Measurements from ENCODE around the gene NAA50.

The NAA50 gene

DNA sequence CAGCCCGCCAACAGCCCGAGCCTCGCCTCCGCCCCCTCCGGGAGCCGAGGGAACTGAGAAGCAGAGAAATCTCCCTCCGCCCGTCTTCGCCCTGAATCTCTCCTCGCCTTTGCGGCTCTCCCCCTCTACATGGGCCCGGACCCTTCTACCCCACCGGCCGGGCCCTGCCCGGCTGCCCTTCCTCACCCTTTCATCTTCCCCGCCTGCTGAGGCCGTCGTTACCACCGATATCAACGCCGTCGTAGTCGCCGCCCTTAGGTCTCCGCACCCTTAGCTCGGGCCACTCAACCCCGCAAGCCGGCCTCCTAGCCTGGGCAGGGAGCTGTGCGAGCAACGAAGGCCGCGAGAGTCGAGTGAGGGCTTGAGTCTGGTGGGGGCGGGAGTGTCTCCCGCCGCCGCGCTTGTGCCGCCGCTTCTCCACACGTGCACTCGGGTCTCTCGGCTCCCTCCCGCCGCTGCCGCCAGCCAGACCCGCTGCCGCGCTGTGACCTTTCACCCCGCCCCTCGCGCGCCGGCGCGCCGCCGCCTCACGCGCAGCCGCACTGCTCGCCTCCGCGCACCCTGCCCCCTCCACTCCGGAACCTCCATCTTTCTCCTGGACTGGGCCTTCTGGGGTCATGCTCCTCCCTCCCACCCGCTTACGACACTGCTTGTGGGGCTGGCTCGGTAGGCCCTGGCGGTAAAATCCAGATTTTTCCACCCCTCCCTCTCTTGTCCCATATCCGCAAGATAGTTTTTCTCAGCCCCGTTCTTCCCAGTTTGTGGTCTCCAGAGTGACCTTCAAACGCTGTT, at the start of gene NAA50:
Gene NAA50, minus strand, starts transcription at position 494 of the 792 bp plus-strand sequence. Its CDS starts 300 bp downstream, at position 194.
- TF ChIP-seq, protein P1, sequence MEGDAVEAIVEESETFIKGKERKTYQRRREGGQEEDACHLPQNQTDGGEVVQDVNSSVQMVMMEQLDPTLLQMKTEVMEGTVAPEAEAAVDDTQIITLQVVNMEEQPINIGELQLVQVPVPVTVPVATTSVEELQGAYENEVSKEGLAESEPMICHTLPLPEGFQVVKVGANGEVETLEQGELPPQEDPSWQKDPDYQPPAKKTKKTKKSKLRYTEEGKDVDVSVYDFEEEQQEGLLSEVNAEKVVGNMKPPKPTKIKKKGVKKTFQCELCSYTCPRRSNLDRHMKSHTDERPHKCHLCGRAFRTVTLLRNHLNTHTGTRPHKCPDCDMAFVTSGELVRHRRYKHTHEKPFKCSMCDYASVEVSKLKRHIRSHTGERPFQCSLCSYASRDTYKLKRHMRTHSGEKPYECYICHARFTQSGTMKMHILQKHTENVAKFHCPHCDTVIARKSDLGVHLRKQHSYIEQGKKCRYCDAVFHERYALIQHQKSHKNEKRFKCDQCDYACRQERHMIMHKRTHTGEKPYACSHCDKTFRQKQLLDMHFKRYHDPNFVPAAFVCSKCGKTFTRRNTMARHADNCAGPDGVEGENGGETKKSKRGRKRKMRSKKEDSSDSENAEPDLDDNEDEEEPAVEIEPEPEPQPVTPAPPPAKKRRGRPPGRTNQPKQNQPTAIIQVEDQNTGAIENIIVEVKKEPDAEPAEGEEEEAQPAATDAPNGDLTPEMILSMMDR (IDR thresholded peaks at IDR 0.05; ENCODE audit: insufficient read depth, low read length, poor library complexity, severe bottlenecking): peak; percentile 36
- Histone ChIP-seq H3K4me3 (replicated peaks; ENCODE audit: low read depth, low read length) (peak within 1 kb of the TSS; percentile 82), H3K36me3 (ENCODE audit: control insufficient read depth, insufficient read depth, low read length) (no peaks in the 10 kb centered on the region), H3K27me3 (replicated peaks; ENCODE audit: control insufficient read depth, insufficient read depth, low read length) (no peaks in the 10 kb centered on the region)
- DNase-seq (ENCODE audit: extremely low read depth, insufficient read length): peak; percentile 97

DNA sequence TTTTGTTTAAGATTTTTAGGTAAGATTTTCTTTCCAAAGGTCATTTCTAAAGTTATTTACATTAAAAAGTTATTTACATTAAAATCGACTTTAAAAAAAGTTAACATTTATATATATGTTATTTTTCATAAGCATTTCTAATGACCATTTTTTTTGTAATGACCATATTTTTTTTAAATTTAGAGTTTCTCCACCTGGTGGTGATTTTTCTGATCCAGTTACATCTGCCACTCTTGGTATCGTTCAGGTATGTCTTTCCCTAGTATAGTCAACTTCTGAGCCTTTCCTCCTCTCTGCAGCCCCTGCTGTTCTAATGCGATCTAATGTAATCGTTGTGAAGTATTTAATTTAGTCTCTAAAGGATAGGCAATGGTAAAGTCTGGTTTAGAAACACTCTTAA, 49.6 kb upstream of the NAA50 start:
- TF ChIP-seq, protein P1 (IDR thresholded peaks at IDR 0.05; ENCODE audit: insufficient read depth, low read length, poor library complexity, severe bottlenecking): no peak
- Histone ChIP-seq H3K4me3 (replicated peaks; ENCODE audit: low read depth, low read length) (no peak overlapping the region), H3K36me3 (ENCODE audit: control insufficient read depth, insufficient read depth, low read length) (no peaks in the 10 kb centered on the region; the same call in 1 of the 2 replicates), H3K27me3 (replicated peaks; ENCODE audit: control insufficient read depth, insufficient read depth, low read length) (no peaks in the 10 kb centered on the region)
- DNase-seq (ENCODE audit: extremely low read depth, insufficient read length): no peak

DNA sequence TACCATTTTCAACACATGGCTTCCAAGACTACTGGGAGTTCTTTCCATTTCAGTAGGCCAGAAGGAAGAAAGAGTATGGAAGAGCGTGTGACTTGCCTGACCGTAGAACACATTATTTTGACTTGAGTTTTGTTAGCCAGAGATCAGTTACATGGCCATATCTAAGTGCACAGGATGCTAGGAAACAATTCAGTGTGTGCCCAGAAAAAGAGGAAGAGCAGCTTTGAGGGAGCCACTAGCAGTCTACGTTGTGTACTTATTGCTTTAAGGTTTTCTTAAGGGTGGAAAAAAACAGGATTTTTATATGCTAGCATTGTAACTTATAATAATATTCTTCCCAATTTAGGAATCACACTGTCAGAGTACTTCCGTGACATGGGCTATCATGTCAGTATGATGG, 48.5 kb upstream of the NAA50 start:
- DNase-seq (ENCODE audit: extremely low read depth, insufficient read length): no peak
- H3K36me3 ChIP-seq (ENCODE audit: control insufficient read depth, insufficient read depth, low read length): no peaks in the 10 kb centered on the region
- H3K27me3 ChIP-seq (replicated peaks; ENCODE audit: control insufficient read depth, insufficient read depth, low read length): no peaks in the 10 kb centered on the region
- TF ChIP-seq, protein P1 (IDR thresholded peaks at IDR 0.05; ENCODE audit: insufficient read depth, low read length, poor library complexity, severe bottlenecking): no peak
- no peak overlapping the region for H3K4me3 ChIP-seq (replicated peaks; ENCODE audit: low read depth, low read length)

DNA sequence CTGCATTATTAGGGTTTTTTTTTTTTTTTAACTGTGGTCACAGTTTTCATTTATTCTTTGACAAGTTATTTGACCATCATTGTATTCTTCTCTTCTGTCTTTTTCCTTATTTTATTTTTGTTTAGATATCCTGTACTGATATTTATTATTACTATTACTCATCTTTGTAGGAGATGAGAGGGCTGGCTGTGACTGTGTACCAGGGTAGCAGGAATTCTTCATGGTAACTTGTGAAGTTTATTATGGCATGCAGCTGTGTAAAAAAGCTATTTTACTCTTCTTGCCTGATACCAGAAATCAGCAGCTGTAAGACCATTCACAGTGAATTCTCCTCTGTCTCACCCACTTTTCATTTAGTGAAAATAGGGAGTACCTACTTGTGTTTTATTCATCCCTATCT, 45.3 kb upstream of the NAA50 start:
- no peak for DNase-seq (ENCODE audit: extremely low read depth, insufficient read length)
- no peaks in the 10 kb centered on the region for H3K27me3 ChIP-seq (replicated peaks; ENCODE audit: control insufficient read depth, insufficient read depth, low read length)
- TF ChIP-seq, protein P1 (IDR thresholded peaks at IDR 0.05; ENCODE audit: insufficient read depth, low read length, poor library complexity, severe bottlenecking): no peak
- H3K4me3 ChIP-seq (replicated peaks; ENCODE audit: low read depth, low read length): no peak overlapping the region
- no peaks in the 10 kb centered on the region; the same call in 1 of the 2 replicates for H3K36me3 ChIP-seq (ENCODE audit: control insufficient read depth, insufficient read depth, low read length)

DNA sequence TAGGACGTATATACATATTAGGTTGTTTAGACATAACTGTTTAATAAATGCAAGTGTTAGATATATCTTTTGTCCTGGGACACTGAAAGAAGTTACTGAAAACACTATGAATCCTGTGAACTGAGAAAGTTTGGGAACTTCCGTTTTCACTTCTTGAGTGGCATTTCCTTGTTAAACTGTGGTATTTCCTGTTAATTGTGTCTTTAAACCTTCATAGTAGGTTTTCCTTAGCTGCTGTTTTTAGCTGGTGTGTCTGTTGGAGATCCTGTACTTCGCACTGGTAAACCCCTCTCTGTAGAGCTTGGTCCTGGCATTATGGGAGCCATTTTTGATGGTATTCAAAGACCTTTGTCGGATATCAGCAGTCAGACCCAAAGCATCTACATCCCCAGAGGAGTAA, 37.9 kb upstream of the NAA50 start:
- no peaks in the 10 kb centered on the region for H3K27me3 ChIP-seq (replicated peaks; ENCODE audit: control insufficient read depth, insufficient read depth, low read length)
- no peak for DNase-seq (ENCODE audit: extremely low read depth, insufficient read length)
- H3K36me3 ChIP-seq (ENCODE audit: control insufficient read depth, insufficient read depth, low read length): no peaks in the 10 kb centered on the region; the same call in none of the 2 replicates
- no peak overlapping the region for H3K4me3 ChIP-seq (replicated peaks; ENCODE audit: low read depth, low read length)
- TF ChIP-seq, protein P1 (IDR thresholded peaks at IDR 0.05; ENCODE audit: insufficient read depth, low read length, poor library complexity, severe bottlenecking): no peak
